ENCODE measurements around the gene CAD. TPM values are rescaled to one million over a fixed set of nuclear protein-coding genes. Genes with fewer than 3 reads are reported as not detected.
A peak's percentile ranks its signal among the peaks of the same experiment; 100 is the strongest.

CAD gene
- total RNA-seq, 1 donor, result 30.8 TPM

GRCh38 chr2:27280826-27281225 is 63.7 kb downstream of the CAD start:
- H2AFZ ChIP-seq (ENCODE audit: low read length), result no peak overlapping the region
- H3K79me2 ChIP-seq (ENCODE audit: insufficient read depth, low read length), result no peaks in the 10 kb centered on the region
- no peaks in the 10 kb centered on the region for H4K20me1 ChIP-seq (ENCODE audit: insufficient read depth, low read length)
- no peak overlapping the region for H3K4me2 ChIP-seq (ENCODE audit: insufficient read depth, low read length)
- peaks cover 25% of the 10 kb centered on the region for H3K4me1 ChIP-seq (ENCODE audit: insufficient read depth, low read length)
- peaks cover 6% of the 10 kb centered on the region for H3K27me3 ChIP-seq (ENCODE audit: insufficient read depth, low read length)
- no peak for TF ChIP-seq CTCF (IDR thresholded peaks at IDR 0.05; ENCODE audit: extremely low read depth, low read depth, low read length)
- no peak overlapping the region for H3K27ac ChIP-seq (ENCODE audit: low read depth, low read length)
- H3K4me3 ChIP-seq (ENCODE audit: insufficient read depth, low read length), result no peak overlapping the region
- H3K9me3 ChIP-seq (ENCODE audit: low read depth, low read length), result no peaks in the 10 kb centered on the region
- peak; percentile 77 for DNase-seq (ENCODE audit: insufficient read length, low spot score, missing footprints)
- H3K36me3 ChIP-seq (ENCODE audit: insufficient read depth, low read length), result no peaks in the 10 kb centered on the region

GRCh38 chr2:27281442-27281841 is 64.3 kb downstream of the CAD start:
- Histone ChIP-seq H3K79me2 (ENCODE audit: insufficient read depth, low read length) (no peaks in the 10 kb centered on the region), H3K4me3 (ENCODE audit: insufficient read depth, low read length) (no peak overlapping the region), H3K9me3 (ENCODE audit: low read depth, low read length) (no peaks in the 10 kb centered on the region), H4K20me1 (ENCODE audit: insufficient read depth, low read length) (no peaks in the 10 kb centered on the region), H3K27ac (ENCODE audit: low read depth, low read length) (no peak overlapping the region), H3K36me3 (ENCODE audit: insufficient read depth, low read length) (no peaks in the 10 kb centered on the region), H2AFZ (ENCODE audit: low read length) (no peak overlapping the region), H3K4me2 (ENCODE audit: insufficient read depth, low read length) (no peak overlapping the region), H3K4me1 (ENCODE audit: insufficient read depth, low read length) (peaks cover 25% of the 10 kb centered on the region), H3K27me3 (ENCODE audit: insufficient read depth, low read length) (peaks cover 9% of the 10 kb centered on the region)
- DNase-seq (ENCODE audit: insufficient read length, low spot score, missing footprints), result no peak
- TF ChIP-seq CTCF (IDR thresholded peaks at IDR 0.05; ENCODE audit: extremely low read depth, low read depth, low read length), result no peak

- TF ChIP-seq CTCF (IDR thresholded peaks at IDR 0.05; ENCODE audit: extremely low read depth, low read depth, low read length), result no peak
- Histone ChIP-seq H2AFZ (ENCODE audit: low read length) (no peak within 1 kb of the TSS), H3K9me3 (ENCODE audit: low read depth, low read length) (no peaks in the 10 kb centered on the region), H3K27me3 (ENCODE audit: insufficient read depth, low read length) (peaks cover 14% of the 10 kb centered on the region), H3K36me3 (ENCODE audit: insufficient read depth, low read length) (no peaks in the 10 kb centered on the region), H3K4me2 (ENCODE audit: insufficient read depth, low read length) (no peak within 1 kb of the TSS), H3K79me2 (ENCODE audit: insufficient read depth, low read length) (no peaks in the 10 kb centered on the region), H3K4me1 (ENCODE audit: insufficient read depth, low read length) (peaks cover 25% of the 10 kb centered on the region), H4K20me1 (ENCODE audit: insufficient read depth, low read length) (no peaks in the 10 kb centered on the region), H3K27ac (ENCODE audit: low read depth, low read length) (no peak within 1 kb of the TSS), H3K4me3 (ENCODE audit: insufficient read depth, low read length) (no peak within 1 kb of the TSS)
- DNase-seq (ENCODE audit: insufficient read length, low spot score, missing footprints), result no peak
Observed at GRCh38 chr2:27281855-27282559, 64.8 kb downstream of the CAD start, which contains the start of gene TRIM54. Gene TRIM54, plus strand, starts transcription at chr2:27282429. Its CDS starts 303 bp downstream, at chr2:27282732.

GRCh38 chr2:27282892-27283291 is 65.7 kb downstream of the CAD start:
- Histone ChIP-seq H3K79me2 (ENCODE audit: insufficient read depth, low read length) (no peaks in the 10 kb centered on the region), H3K4me1 (ENCODE audit: insufficient read depth, low read length) (peaks cover 25% of the 10 kb centered on the region), H3K4me3 (ENCODE audit: insufficient read depth, low read length) (no peak overlapping the region), H3K36me3 (ENCODE audit: insufficient read depth, low read length) (no peaks in the 10 kb centered on the region), H3K27ac (ENCODE audit: low read depth, low read length) (no peak overlapping the region), H3K4me2 (ENCODE audit: insufficient read depth, low read length) (no peak overlapping the region), H3K9me3 (ENCODE audit: low read depth, low read length) (no peaks in the 10 kb centered on the region), H3K27me3 (ENCODE audit: insufficient read depth, low read length) (peaks cover 22% of the 10 kb centered on the region), H4K20me1 (ENCODE audit: insufficient read depth, low read length) (no peaks in the 10 kb centered on the region), H2AFZ (ENCODE audit: low read length) (no peak overlapping the region)
- TF ChIP-seq CTCF (IDR thresholded peaks at IDR 0.05; ENCODE audit: extremely low read depth, low read depth, low read length), result no peak
- DNase-seq (ENCODE audit: insufficient read length, low spot score, missing footprints), result no peak

All from osteoblast (primary cell).